Heart left ventricle (tissue), 13 donors: ENCODE measurements around the gene IGSF6.

Source experiments
- POLR2A ChIP-seq, 2 donors: fragments of 450-650 bp; IDR thresholded peaks; one replicate each; pipeline ENCODE4 v1.6.1; 2017; ENCODE audit warnings: antibody characterized with exemption in 2 of 2, mild to moderate bottlenecking in 2 of 2, moderate library complexity in 2 of 2
- TF ChIP-seq, protein P1 (sequence below), 12 donors: fragments of 200-600 bp; sonication (generic) in 4 of 12; IDR thresholded peaks; one replicate each; pipeline versions ENCODE4 v1.5.0 to v1.8.0; 2018 to 2022; ENCODE audit warnings: antibody characterized with exemption in 12 of 12, mild to moderate bottlenecking in 5 of 12
- donor health status: ischemic (EF 13 %, LVEDD 7.1; RV severe dilation, severe dysfunction).
- donor health status: DM: no; HTN: yes; CAD: no.
- donor health status: DM: no; HTN: no; CAD: no.
- donor health status: ischemic (EF 25% LVEDD 6.9; RV normal size, moderate dysfunction).
- donor health status: ischemic (EF 25% LVEDD 5.7; RV mildly dilated, moderate dysfunction).
- donor health status: ischemic (EF 35%, LVEDD 5.7; RV mildly dilated, moderate dysfunction).
- donor health status: nonischemic (EF 11% LVEDD 7.7; RV severe dilation, severe dysfunction).
- donor health status: DM: yes; HTN: yes; CAD: no.
- donor health status: PGD.
- donor health status: ischemic (EF 29% LVEDD 5.4; RV normal size, mild dysfunction).
- donor health status: nonischemic (EF 23%, LVEDD 6.1; RV moderate dilation, normal function).

DNA sequence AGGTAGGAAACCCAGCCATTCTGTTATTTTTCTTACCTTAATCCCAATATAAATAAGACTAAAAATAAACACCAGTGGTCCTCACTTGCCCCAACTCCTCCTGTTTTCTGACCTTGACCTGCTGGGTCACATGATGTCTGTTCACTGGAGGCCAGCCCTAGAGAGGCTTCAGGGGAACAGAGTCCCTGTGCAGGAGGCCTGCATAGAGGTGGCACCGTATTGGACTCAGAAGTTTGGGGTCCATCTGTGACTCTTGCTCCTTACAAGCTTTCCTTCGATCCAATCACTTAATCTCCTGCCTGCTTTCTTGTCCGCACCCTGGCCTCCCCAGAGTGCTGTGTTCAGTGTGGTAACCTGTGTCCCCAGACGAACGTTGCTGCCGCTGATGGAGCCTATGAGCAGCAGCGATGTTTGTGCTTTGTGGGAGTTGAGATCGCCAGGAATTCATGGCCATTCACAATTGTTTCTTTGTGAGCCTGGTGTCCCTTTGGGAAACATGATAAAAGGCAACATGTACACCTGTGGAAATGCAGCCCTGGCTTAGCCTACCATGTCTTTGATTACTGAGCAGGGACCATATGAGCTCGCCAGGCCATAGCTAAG is 4.7 kb downstream of the IGSF6 start:
- TF ChIP-seq, protein P1, sequence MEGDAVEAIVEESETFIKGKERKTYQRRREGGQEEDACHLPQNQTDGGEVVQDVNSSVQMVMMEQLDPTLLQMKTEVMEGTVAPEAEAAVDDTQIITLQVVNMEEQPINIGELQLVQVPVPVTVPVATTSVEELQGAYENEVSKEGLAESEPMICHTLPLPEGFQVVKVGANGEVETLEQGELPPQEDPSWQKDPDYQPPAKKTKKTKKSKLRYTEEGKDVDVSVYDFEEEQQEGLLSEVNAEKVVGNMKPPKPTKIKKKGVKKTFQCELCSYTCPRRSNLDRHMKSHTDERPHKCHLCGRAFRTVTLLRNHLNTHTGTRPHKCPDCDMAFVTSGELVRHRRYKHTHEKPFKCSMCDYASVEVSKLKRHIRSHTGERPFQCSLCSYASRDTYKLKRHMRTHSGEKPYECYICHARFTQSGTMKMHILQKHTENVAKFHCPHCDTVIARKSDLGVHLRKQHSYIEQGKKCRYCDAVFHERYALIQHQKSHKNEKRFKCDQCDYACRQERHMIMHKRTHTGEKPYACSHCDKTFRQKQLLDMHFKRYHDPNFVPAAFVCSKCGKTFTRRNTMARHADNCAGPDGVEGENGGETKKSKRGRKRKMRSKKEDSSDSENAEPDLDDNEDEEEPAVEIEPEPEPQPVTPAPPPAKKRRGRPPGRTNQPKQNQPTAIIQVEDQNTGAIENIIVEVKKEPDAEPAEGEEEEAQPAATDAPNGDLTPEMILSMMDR (IDR thresholded peaks at IDR 0.05) = no peak
- TF ChIP-seq POLR2A (IDR thresholded peaks at IDR 0.05) = no peak
